H1 (cell line): ENCODE results near the gene TSPEAR. TPM values are rescaled to one million over a fixed set of nuclear protein-coding genes. Genes with fewer than 3 reads are reported as not detected.

Source experiments
- BACH1 ChIP-seq: IDR thresholded peaks from 2 replicates; pipeline ENCODE4 v1.6.1; 2012; ENCODE audit warnings: low read length, improper control_type of control experiment
- BCL11A ChIP-seq, 2 experiments: IDR thresholded peaks; one replicate each; pipeline ENCODE4 v1.6.1; 2011; ENCODE audit warnings: low read depth in 2 of 2, low read length in 2 of 2, mild to moderate bottlenecking in 2 of 2
- CHD7 ChIP-seq: fragments of 300-600 bp; sonication (generic); IDR thresholded peaks from 2 replicates; pipeline ENCODE4 v1.7.1; 2012; ENCODE audit warnings: low read length, moderate library complexity, mild to moderate bottlenecking, inconsistent platforms; ENCODE audit not compliant: insufficient replicate concordance
- CREB1 ChIP-seq: IDR thresholded peaks from 2 replicates; pipeline ENCODE4 v1.6.1; 2012; ENCODE audit warnings: inconsistent platforms
- NRF1 ChIP-seq: IDR thresholded peaks from 2 replicates; pipeline ENCODE4 v1.6.1; 2011; ENCODE audit warnings: mild to moderate bottlenecking, low read depth, low read length, improper control_type of control experiment
- POLR2AphosphoS5 ChIP-seq: IDR thresholded peaks from 2 replicates; pipeline ENCODE4 v1.6.1; 2011; ENCODE audit warnings: low read depth, low read length
- RNF2 ChIP-seq: fragments of 200-900, 300-1000 bp; sonication (generic); IDR thresholded peaks from 2 replicates; pipeline ENCODE4 v1.7.1; 2016; ENCODE audit warnings: borderline replicate concordance, low read depth, mild to moderate bottlenecking, antibody characterized with exemption, low read length; ENCODE audit not compliant: poor library complexity, severe bottlenecking; ENCODE audit errors: missing control alignments
- SP1 ChIP-seq: IDR thresholded peaks from 2 replicates; pipeline ENCODE4 v1.6.1; 2011; ENCODE audit warnings: low read depth, low read length
- SRF ChIP-seq: IDR thresholded peaks from 2 replicates; pipeline ENCODE4 v1.6.1; 2011; ENCODE audit warnings: mild to moderate bottlenecking, low read depth, low read length, moderate library complexity
- polyA plus RNA-seq, 7 experiments: library from polyadenylated mRNA; depleted of rRNA in 3 of 7; stranded (reverse) in 5 of 7; unstranded in 2 of 7; fragments of >200 nt in 5 of 7; fragments of 200-250 nt in 2 of 7; gene quantifications; 1 replicate in 5 of 7; 2 replicates in 1 of 7; 4 replicates in 1 of 7; pipeline versions ENCODE4 v1.2.1 to v1.2.3, GENCODE V29; 2011 to 2013; ENCODE audit warnings: missing spikeins in 2 of 7, mixed read lengths in 2 of 7
- total RNA-seq: library from RNA; stranded (reverse); fragmentation: NEBNext Ultra II Directional; extraction: Animal tissue kit (Norgen Biotek cat#: 25700); gene quantifications from 2 replicates; pipeline ENCODE4 v1.2.1, GENCODE V29; 2021
- TF ChIP-seq, protein P1 (sequence below): IDR thresholded peaks from 2 replicates; pipeline ENCODE4 v1.6.1; 2012; ENCODE audit warnings: inconsistent platforms

Gene TSPEAR
- total and polyA plus RNA-seq, 2 of the 8 experiments (the other 6 are each of a cell fraction or from before 2014, with no cell fraction given), result 0.58 to 0.89 TPM

- no peak for TF ChIP-seq CHD7
- no peak for TF ChIP-seq NRF1
- TF ChIP-seq SRF, result no peak
- TF ChIP-seq RNF2, result no peak
- TF ChIP-seq CREB1, result no peak
- no peak for TF ChIP-seq POLR2AphosphoS5
- no peak for TF ChIP-seq BCL11A (IDR thresholded peaks at IDR 0.05; ENCODE audit: low read depth in 2 of 2, low read length in 2 of 2)
- TF ChIP-seq SP1, result no peak
- TF ChIP-seq, protein P1, sequence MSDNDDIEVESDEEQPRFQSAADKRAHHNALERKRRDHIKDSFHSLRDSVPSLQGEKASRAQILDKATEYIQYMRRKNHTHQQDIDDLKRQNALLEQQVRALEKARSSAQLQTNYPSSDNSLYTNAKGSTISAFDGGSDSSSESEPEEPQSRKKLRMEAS, result no peak
- TF ChIP-seq BACH1, result no peak
These were observed 160.6 kb downstream of the TSPEAR start (continued) for GRCh38 chr21:44550807-44551206.
